Measurements from ENCODE around the gene NKAIN4. TPM values are rescaled to one million over a fixed set of nuclear protein-coding genes. Genes with fewer than 3 reads are reported as not detected.

NKAIN4 gene
- total RNA-seq, 1 experiment from 2014 or later = not detected

GRCh38 chr20:63243604-63244247 lies 10.5 kb downstream of the NKAIN4 start:
- H3K4me3 Mint-ChIP-seq (ENCODE audit: low read depth, unreplicated experiment) = no peak overlapping the region
- no TSS peak for BruUV-seq (replicated peaks)
- peaks cover 1% of the 10 kb centered on the region for H3K4me1 Mint-ChIP-seq (ENCODE audit: low read depth, unreplicated experiment)
- H3K36me3 Mint-ChIP-seq (ENCODE audit: insufficient read depth, unreplicated experiment) = peaks cover 2% of the 10 kb centered on the region
- H3K9me3 Mint-ChIP-seq (ENCODE audit: low read depth, unreplicated experiment) = no peaks in the 10 kb centered on the region
- no peak overlapping the region for H3K27ac Mint-ChIP-seq (ENCODE audit: unreplicated experiment)
- peaks cover 72% of the 10 kb centered on the region for H3K27me3 Mint-ChIP-seq (ENCODE audit: unreplicated experiment)
- no peak for TF ChIP-seq CTCF (IDR thresholded peaks at IDR 0.05; ENCODE audit: unreplicated experiment)
- CTCF ChIA-PET = no interaction called here
- intact Hi-C loops (cut with micrococcal nuclease; ENCODE audit: unreplicated experiment) = no loop called here
- DNase-seq = no peak

GRCh38 chr20:63242736-63243135 lies 11.5 kb downstream of the NKAIN4 start:
- no peak for DNase-seq
- no peak for TF ChIP-seq CTCF (IDR thresholded peaks at IDR 0.05; ENCODE audit: unreplicated experiment)
- peaks cover 6% of the 10 kb centered on the region for H3K4me1 Mint-ChIP-seq (ENCODE audit: low read depth, unreplicated experiment)
- H3K27ac Mint-ChIP-seq (ENCODE audit: unreplicated experiment) = no peak overlapping the region
- CTCF ChIA-PET = no interaction called here
- no TSS peak for BruUV-seq (replicated peaks)
- H3K36me3 Mint-ChIP-seq (ENCODE audit: insufficient read depth, unreplicated experiment) = peaks cover 9% of the 10 kb centered on the region
- H3K9me3 Mint-ChIP-seq (ENCODE audit: low read depth, unreplicated experiment) = no peaks in the 10 kb centered on the region
- intact Hi-C loops (cut with micrococcal nuclease; ENCODE audit: unreplicated experiment) = no loop called here
- H3K4me3 Mint-ChIP-seq (ENCODE audit: low read depth, unreplicated experiment) = no peak overlapping the region
- H3K27me3 Mint-ChIP-seq (ENCODE audit: unreplicated experiment) = peaks cover 63% of the 10 kb centered on the region

- BruUV-seq (replicated peaks) = no TSS peak
- CTCF ChIA-PET = interaction anchor here (1.3 kb wide), 1 partner anchor 16 kb away, joined by 4 read pairs; no protein-coding TSS in a partner anchor
- Mint-ChIP-seq H3K4me3 (ENCODE audit: low read depth, unreplicated experiment) (no peak overlapping the region), H3K9me3 (ENCODE audit: low read depth, unreplicated experiment) (no peaks in the 10 kb centered on the region), H3K27ac (ENCODE audit: unreplicated experiment) (no peak overlapping the region), H3K27me3 (ENCODE audit: unreplicated experiment) (peaks cover 52% of the 10 kb centered on the region), H3K36me3 (ENCODE audit: insufficient read depth, unreplicated experiment) (peaks cover 9% of the 10 kb centered on the region), H3K4me1 (ENCODE audit: low read depth, unreplicated experiment) (peaks cover 6% of the 10 kb centered on the region)
- intact Hi-C loops (cut with micrococcal nuclease; ENCODE audit: unreplicated experiment) = no loop called here
- no peak for DNase-seq
- no peak for TF ChIP-seq CTCF (IDR thresholded peaks at IDR 0.05; ENCODE audit: unreplicated experiment)
Measured at GRCh38 chr20:63241272-63241671, 13.0 kb downstream of the NKAIN4 start.

- no TSS peak for BruUV-seq (replicated peaks)
Measured at GRCh38 chr20:63240004-63240403, 14.3 kb downstream of the NKAIN4 start.

More at GRCh38 chr20:63240004-63240403, 14.3 kb downstream of the NKAIN4 start:
- Mint-ChIP-seq H3K27ac (ENCODE audit: unreplicated experiment) (no peak overlapping the region), H3K36me3 (ENCODE audit: insufficient read depth, unreplicated experiment) (peaks cover 9% of the 10 kb centered on the region), H3K27me3 (ENCODE audit: unreplicated experiment) (peaks cover 40% of the 10 kb centered on the region), H3K9me3 (ENCODE audit: low read depth, unreplicated experiment) (no peaks in the 10 kb centered on the region), H3K4me3 (ENCODE audit: low read depth, unreplicated experiment) (no peak overlapping the region), H3K4me1 (ENCODE audit: low read depth, unreplicated experiment) (peaks cover 16% of the 10 kb centered on the region)
- no peak for TF ChIP-seq CTCF (IDR thresholded peaks at IDR 0.05; ENCODE audit: unreplicated experiment)
- CTCF ChIA-PET = no interaction called here
- no peak for DNase-seq
- intact Hi-C loops (cut with micrococcal nuclease; ENCODE audit: unreplicated experiment) = no loop called here
